Neural progenitor cell (in vitro differentiated cells): ENCODE measurements around the gene MSL2.

ENCODE experiments used
- CTCF ChIP-seq: fragments of 200-600 bp; sonication (generic); IDR thresholded peaks from 2 replicates; pipeline ENCODE4 v1.5.1; 2017; ENCODE audit warnings: antibody characterized with exemption, mild to moderate bottlenecking
- EZH2 ChIP-seq: fragments of 200-600 bp; sonication (generic); IDR thresholded peaks from 2 replicates; pipeline ENCODE4 v1.6.1; 2017; ENCODE audit warnings: antibody characterized with exemption, mild to moderate bottlenecking, moderate library complexity

GRCh38 chr3:136110481-136110880, 85.7 kb downstream of the MSL2 start:
- no peak for TF ChIP-seq CTCF
- TF ChIP-seq EZH2 = no peak
